Measurements from ENCODE around the gene ABHD11. TPM values are rescaled to one million over a fixed set of nuclear protein-coding genes. Genes with fewer than 3 reads are reported as not detected.
A peak's percentile ranks its signal among the peaks of the same experiment; 100 is the strongest.

ABHD11 gene
- total and polyA plus RNA-seq, 9 of the 15 experiments (the other 6 are each of a cell fraction or from before 2014, with no cell fraction given) = 7.7 to 44.2 (median 18.9) TPM

DNA sequence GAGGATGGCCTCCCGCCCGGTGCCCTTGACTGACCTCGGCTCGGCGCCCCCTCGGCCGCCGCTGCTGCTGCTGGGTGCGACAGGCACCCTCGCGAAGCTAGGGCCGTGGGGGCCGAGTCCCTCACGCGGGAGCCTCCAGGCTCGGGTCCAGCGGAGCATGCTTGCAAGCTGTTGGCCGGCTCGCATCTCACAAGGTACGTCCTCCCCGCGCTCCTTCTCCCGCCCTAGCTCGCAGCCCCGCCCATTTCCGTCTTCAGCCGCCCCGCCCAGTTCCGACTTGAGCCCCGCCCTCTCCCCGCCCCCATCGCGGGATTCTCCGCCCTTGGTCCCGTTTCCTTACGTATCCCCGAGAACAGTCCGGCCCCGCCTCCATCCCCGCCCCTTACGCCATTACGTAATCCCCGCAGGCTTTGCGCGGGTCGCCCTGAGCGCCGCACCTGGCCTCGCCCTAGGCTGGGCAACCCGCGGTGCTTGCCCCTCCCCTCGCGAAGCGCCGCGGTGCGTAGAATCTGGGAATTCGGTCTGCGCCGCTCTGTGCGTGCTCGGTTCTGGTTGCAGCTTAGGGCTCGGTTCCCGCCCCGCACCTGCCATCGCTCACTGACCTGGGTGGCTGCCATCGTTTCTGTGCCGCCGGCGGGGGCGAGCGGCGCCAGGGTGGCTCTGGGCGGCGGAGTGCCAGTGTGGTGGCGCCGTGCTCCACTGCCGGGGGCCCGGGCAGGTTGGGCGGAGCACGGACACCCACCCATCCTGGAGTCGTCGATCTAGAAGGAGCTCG lies at the start of gene ABHD11 (continued):
- TF ChIP-seq, protein P1, sequence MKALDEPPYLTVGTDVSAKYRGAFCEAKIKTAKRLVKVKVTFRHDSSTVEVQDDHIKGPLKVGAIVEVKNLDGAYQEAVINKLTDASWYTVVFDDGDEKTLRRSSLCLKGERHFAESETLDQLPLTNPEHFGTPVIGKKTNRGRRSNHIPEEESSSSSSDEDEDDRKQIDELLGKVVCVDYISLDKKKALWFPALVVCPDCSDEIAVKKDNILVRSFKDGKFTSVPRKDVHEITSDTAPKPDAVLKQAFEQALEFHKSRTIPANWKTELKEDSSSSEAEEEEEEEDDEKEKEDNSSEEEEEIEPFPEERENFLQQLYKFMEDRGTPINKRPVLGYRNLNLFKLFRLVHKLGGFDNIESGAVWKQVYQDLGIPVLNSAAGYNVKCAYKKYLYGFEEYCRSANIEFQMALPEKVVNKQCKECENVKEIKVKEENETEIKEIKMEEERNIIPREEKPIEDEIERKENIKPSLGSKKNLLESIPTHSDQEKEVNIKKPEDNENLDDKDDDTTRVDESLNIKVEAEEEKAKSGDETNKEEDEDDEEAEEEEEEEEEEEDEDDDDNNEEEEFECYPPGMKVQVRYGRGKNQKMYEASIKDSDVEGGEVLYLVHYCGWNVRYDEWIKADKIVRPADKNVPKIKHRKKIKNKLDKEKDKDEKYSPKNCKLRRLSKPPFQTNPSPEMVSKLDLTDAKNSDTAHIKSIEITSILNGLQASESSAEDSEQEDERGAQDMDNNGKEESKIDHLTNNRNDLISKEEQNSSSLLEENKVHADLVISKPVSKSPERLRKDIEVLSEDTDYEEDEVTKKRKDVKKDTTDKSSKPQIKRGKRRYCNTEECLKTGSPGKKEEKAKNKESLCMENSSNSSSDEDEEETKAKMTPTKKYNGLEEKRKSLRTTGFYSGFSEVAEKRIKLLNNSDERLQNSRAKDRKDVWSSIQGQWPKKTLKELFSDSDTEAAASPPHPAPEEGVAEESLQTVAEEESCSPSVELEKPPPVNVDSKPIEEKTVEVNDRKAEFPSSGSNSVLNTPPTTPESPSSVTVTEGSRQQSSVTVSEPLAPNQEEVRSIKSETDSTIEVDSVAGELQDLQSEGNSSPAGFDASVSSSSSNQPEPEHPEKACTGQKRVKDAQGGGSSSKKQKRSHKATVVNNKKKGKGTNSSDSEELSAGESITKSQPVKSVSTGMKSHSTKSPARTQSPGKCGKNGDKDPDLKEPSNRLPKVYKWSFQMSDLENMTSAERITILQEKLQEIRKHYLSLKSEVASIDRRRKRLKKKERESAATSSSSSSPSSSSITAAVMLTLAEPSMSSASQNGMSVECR (CRISPR knock-in tag; IDR thresholded peaks at IDR 0.05) = no peak
- TF ChIP-seq NONO (IDR thresholded peaks at IDR 0.05; ENCODE audit: low read depth in 2 of 2, low read length in 1 of 2) (peak in 1 of 2 experiments; percentile 59; a peak in 2 of 4 replicates), ZNF561 (CRISPR knock-in tag; conservative IDR thresholded peaks at IDR 0.05) (no peak), SMARCE1 (IDR thresholded peaks at IDR 0.05) (0 out of 2 replicates have a peak, but pooled peaks have one; percentile 12), ZC3H11A (IDR thresholded peaks at IDR 0.05; ENCODE audit: low read depth, low read length) (no peak), YY1 (IDR thresholded peaks at IDR 0.05; ENCODE audit: borderline replicate concordance in 1 of 3, control insufficient read depth in 1 of 3, extremely low read depth in 1 of 3, insufficient read depth in 3 of 3, insufficient read length in 1 of 3, insufficient replicate concordance in 2 of 3, low read depth in 1 of 3, low read length in 2 of 3) (peak in 1 of 3 experiments; percentile 62), ARHGAP35 (IDR thresholded peaks at IDR 0.05; ENCODE audit: partially characterized antibody) (no peak), HMG20A (CRISPR knock-in tag; conservative IDR thresholded peaks at IDR 0.05) (no peak), MIER1 (IDR thresholded peaks at IDR 0.05; ENCODE audit: low read depth) (no peak), ZNF212 (CRISPR knock-in tag; IDR thresholded peaks at IDR 0.05) (peak; percentile 68), NFIC (IDR thresholded peaks at IDR 0.05) (peak; percentile 61; the same call in 1 of the 2 replicates), CTBP1 (IDR thresholded peaks at IDR 0.05; ENCODE audit: borderline replicate concordance) (peak; percentile 95), FUS (optimal IDR thresholded peaks at IDR 0.05; ENCODE audit: low read depth, low read length) (no peak), ZNF263 (CRISPR knock-in tag; IDR thresholded peaks at IDR 0.05; ENCODE audit: borderline replicate concordance) (peak; percentile 86), RBM34 (IDR thresholded peaks at IDR 0.05; ENCODE audit: borderline replicate concordance, insufficient read depth, low read length) (0 out of 2 replicates have a peak, but pooled peaks have one; percentile 79), EGR1 (conservative IDR thresholded peaks at IDR 0.05) (peak; percentile 71), ZNF197 (CRISPR knock-in tag; IDR thresholded peaks at IDR 0.05; ENCODE audit: low read depth) (no peak), ZBTB7A (IDR thresholded peaks at IDR 0.05; ENCODE audit: borderline replicate concordance, control insufficient read depth, low read depth, low read length) (peak; percentile 60; the same call in 1 of the 2 replicates), TSC22D4 (tag; IDR thresholded peaks at IDR 0.05) (no peak), SMC3 (conservative IDR thresholded peaks at IDR 0.05; ENCODE audit: insufficient read depth, low read depth, low read length) (no peak; the same call in 1 of the 2 replicates), POLR3A (IDR thresholded peaks at IDR 0.05; ENCODE audit: borderline replicate concordance, extremely low read depth, insufficient read depth, insufficient read length) (no peak)
- TF ChIP-seq, protein P2, sequence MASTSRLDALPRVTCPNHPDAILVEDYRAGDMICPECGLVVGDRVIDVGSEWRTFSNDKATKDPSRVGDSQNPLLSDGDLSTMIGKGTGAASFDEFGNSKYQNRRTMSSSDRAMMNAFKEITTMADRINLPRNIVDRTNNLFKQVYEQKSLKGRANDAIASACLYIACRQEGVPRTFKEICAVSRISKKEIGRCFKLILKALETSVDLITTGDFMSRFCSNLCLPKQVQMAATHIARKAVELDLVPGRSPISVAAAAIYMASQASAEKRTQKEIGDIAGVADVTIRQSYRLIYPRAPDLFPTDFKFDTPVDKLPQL (IDR thresholded peaks at IDR 0.05; ENCODE audit: extremely low read depth, insufficient read length) = peak; percentile 28

Measured in K562 (cell line).